ENCODE data around the gene UBE4A.

The UBE4A gene

DNA sequence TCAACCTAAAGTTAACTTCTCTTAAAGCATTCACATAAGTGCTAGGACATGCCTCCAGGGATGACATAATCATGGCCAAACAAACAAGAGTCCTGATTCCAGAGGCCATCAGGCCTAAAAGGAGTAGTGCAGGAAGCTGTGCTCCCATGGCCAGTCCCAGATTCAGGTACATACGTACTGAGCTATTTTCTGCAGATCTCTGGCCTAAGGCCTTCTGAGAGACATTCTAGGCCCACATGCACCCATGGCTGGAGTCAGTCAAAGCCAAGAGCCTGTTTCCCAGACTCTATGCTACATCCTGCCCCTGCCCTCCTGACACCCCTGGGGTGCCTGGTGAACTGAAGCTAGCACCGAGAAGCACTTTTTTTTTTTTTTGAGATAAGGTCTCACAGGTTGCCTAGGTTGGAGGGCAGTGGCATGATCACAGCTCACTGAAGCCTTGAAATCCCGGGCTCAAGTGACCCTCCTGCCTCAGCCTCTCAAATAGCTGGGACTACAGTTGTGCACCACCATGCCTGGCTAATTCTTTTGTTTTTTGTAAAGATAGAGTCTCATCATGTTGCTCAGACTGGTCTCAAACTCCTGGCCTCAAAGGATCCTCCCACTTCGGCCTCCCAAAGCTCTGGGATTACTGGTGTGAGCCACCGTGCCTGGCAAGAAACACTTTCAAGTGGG is 17.4 kb upstream of the UBE4A start:
- no peak for DNase-seq
- intact Hi-C loops (cut with DNase I) = loop anchor here (10.0 kb wide), 1 partner anchor 47 kb away; no protein-coding TSS in a partner anchor

DNA sequence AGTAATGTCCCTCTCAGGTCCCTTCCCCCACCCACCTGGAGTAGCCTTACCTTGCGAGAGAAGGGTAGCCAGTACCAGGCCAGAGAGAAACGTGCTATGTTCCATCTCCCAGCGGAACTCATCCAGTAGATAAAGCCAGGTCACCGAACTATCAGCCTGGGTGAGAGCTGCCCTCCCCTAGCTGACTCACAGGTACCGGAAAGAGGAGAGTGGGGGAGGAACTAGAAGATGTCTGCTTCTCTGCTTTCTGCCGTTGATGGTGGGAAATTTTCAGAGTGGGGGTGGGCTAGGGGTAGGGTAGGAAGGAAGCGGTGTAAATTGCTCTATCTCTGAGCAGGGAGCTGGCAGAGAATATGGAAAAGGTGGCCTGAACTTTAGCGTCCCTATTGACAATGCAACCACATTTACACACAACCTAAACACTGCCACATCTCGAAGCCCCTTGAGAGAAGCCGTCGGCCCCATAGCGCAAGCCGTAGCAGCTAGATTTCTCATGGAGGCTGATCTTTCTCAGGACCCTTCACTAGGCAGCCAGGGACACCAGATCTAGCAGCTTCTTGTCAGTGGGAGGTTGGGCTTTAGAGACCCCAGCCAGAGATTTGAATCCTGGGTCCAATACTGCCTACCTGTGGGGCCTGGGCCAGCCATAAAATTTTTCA is 16.8 kb upstream of the UBE4A start, which contains the start of gene CD3D:
Gene CD3D (minus strand): TSS at position 203 of the 659 bp plus-strand sequence. CDS start 98 bp downstream, at position 105.
- intact Hi-C loops (cut with DNase I) = loop anchor here (10.0 kb wide), 1 partner anchor 48 kb away; no protein-coding TSS in a partner anchor
- DNase-seq = no peak

DNA sequence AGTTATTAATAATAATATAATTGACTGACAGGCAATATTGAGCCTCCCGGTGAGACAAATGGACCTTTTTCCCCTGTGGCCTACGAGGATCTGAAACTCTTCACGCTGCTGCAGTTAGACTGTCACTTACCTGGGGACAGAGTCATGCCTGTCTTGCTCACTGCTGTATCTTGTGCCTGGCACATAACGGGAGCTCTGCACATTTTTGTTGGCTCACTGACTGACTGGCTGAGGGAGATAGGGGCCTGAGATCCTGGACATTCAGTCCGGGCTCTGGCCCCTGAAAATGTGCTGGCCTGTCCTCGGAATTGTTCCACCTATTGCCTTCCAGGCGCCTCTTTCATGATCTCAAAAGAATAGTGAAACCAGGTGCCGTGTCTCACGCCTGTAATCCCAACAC is 16.2 kb upstream of the UBE4A start:
- intact Hi-C loops (cut with DNase I) = loop anchor here (10.0 kb wide), 1 partner anchor 48 kb away; no protein-coding TSS in a partner anchor
- DNase-seq = no peak

DNA sequence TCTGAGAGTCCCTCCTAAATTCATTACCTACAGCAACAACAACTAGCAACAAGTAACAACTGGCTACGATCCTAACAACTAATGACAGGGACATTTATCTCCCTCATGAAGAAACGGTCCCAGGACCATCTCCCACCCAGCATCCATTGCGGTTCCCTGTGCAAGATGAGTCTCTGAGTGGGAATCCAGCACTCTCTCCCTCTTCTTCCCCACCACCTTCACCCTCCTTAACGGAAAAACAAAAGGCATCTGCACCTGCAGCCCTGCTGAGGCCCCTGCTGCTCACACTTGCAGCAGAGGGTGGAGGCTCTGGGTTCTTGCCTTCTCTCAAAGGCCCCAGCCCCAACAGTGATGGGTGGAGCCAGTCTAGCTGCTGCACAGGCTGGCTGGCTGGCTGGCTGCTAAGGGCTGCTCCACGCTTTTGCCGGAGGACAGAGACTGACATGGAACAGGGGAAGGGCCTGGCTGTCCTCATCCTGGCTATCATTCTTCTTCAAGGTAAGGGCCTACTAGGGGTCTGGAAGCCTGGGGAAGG is 15.4 kb upstream of the UBE4A start, which contains the start of gene CD3G:
Gene CD3G (plus strand): TSS at position 364 of the 535 bp plus-strand sequence. CDS start 80 bp downstream, at position 444.
- intact Hi-C loops (cut with DNase I) = loop anchor here (10.0 kb wide), 1 partner anchor 49 kb away; no protein-coding TSS in a partner anchor
- no peak for DNase-seq

DNA sequence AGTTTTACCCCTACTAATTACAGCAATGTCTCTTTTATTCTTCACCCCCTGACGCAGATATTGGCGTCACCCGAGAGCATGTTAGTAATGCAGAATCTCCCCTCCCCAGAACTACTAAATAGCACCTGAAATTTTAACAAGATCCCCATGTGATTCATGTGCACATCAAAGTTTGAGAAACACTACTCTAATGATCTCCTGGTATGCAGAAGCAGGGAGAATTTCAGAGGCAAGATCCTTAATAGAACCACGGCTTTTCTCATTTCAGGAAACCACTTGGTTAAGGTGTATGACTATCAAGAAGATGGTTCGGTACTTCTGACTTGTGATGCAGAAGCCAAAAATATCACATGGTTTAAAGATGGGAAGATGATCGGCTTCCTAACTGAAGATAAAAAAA is 9.9 kb upstream of the UBE4A start:
- DNase-seq = no peak
- intact Hi-C loops (cut with DNase I) = loop anchor here (10.0 kb wide), 1 partner anchor 55 kb away; no protein-coding TSS in a partner anchor

DNA sequence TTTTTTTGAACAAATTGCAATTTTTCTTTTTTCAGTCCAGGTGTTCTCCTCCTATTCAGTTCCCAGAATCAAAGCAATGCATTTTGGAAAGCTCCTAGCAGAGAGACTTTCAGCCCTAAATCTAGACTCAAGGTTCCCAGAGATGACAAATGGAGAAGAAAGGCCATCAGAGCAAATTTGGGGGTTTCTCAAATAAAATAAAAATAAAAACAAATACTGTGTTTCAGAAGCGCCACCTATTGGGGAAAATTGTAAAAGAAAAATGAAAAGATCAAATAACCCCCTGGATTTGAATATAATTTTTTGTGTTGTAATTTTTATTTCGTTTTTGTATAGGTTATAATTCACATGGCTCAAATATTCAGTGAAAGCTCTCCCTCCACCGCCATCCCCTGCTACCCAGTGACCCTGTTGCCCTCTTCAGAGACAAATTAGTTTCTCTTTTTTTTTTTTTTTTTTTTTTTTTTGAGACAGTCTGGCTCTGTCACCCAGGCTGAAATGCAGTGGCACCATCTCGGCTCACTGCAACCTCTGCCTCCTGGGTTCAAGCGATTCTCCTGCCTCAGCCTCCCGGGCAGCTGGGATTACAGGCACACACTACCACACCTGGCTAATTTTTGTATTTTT is 6.2 kb upstream of the UBE4A start:
- DNase-seq = no peak
- intact Hi-C loops (cut with DNase I) = loop anchor here (2.0 kb wide), 1 partner anchor 208 kb away; no protein-coding TSS in a partner anchor

DNA sequence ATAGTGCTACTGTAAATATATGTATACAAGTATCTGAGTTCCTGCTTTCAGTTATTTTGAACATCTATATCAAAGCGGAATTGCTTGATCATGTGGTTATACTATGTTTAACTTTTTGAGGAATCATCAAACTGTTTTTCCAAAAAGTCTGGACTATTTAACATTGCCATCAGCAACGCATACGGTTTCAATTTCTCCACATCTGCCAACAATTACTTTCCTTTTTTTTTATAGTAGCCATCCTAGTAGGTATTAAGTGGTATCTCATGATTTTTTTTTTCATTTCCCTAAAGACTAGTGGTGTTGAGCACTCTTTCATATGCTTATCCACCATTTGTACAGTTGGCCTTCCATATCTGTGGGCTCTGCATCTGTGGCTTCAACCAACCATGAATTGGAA is 1.3 kb upstream of the UBE4A start:
- intact Hi-C loops (cut with DNase I) = loop anchor here (2.0 kb wide), 1 partner anchor 79 kb away; the partner anchor contains the start of gene KMT2A
- DNase-seq = no peak

DNA sequence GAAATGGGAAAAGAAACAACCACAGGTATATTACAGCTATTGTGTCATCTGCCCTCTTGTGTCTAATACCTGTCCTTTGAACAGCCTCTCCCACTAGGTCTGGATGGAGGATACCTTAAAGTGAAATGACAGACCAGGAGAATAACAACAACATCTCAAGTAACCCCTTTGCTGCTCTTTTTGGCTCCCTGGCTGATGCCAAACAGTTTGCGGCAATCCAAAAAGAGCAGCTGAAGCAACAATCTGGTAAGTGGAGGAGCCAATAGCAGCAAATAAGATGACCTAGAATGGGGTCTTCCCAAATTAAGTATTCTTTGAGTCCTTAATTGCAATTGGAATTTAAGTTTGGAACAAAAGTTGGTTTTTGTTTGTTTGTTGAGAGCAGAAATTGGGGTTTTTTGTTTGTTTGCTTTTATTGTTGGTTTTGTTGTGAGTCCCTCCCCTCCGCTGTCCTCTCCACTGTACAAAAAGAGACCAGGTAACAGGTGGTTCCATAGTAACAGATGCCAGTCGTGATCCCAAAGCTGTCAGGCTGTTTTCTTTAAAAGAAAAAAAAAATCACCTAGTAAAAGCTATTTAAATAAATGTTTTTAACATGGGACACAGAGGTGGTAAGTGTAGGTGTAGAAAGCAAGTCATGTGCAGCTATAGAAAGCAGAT is 5.7 kb downstream of the UBE4A start:
- intact Hi-C loops (cut with DNase I) = no loop called here

DNA sequence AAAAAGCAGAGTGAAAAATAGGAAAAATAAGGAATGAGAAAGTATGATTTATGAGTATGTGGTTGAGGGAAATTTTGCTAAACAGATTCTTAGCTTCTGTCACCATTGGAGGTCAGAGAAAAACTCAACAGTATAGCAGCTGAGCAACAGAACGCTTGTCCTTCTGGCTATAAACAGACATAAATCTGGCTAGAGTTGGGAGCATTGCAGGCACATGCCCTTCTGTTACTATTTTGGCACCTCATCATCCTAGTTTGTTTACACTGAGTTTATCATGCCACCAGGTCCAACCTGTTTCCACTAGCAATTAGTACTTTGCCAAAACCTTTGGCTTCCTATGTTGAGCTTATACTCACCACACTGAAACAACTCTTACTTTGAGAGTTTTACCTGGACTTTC is 6.9 kb downstream of the UBE4A start:
- DNase-seq = no peak
- intact Hi-C loops (cut with DNase I) = no loop called here

More for the DNA sequence above, 5.7 kb downstream of the UBE4A start:
- no peak for DNase-seq

DNA sequence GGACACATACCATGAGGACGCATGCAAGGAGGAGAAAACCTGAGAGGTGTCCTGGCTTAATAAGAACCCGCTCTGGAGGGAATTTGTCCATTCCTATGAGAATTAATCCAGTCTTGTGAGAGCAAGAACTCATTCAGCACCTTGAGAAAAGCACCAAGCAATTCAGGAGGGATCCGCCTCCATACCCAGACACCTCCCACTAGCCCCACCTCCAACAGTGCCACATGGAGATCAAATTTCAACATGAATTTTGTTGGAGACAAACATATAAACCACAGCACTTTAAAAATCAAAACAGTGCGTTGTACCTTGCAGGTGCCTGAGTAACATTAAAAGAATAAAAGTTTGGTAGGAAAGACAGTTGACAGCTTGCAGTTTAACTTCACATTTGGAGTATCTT is 11.4 kb downstream of the UBE4A start:
- intact Hi-C loops (cut with DNase I) = no loop called here
- no peak for DNase-seq

DNA sequence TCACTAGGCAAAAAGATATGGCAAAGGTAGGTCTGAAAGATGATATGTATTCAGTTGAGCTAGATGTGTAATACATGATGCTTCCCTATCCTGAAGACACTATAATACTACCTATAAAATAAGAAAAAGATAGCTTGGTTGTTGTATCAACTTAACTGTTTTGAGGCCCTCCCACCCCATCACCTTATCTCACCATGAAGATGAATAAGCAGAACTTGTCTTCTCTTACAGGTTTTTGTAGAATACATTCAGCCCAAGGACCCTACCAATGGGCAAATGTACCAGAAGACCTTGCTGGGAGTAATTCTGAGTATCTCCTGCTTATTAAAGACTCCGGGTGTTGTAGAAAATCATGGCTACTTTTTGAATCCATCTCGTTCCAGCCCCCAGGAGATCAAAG is 13.9 kb downstream of the UBE4A start:
- intact Hi-C loops (cut with DNase I) = no loop called here
- no peak for DNase-seq

DNA sequence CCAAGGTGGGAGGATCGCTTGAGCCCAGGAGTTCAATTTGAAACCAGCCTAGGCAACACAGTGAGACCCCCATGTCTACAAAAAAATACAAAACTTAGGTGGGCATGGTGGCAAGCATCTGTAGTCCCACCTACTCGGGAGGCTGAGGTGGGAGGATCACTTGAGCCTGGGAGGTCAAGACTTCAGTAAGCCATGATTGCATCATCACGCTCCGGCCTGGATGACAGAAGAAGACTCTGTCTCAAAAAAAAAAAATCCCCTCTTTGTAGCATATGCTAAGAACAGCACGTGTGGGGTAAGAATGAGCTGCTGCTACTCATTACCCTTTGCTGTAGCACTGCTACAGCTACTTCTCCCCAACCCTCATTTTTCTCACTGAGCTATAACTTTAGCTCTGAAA is 14.5 kb downstream of the UBE4A start:
- DNase-seq = no peak
- intact Hi-C loops (cut with DNase I) = no loop called here

DNA sequence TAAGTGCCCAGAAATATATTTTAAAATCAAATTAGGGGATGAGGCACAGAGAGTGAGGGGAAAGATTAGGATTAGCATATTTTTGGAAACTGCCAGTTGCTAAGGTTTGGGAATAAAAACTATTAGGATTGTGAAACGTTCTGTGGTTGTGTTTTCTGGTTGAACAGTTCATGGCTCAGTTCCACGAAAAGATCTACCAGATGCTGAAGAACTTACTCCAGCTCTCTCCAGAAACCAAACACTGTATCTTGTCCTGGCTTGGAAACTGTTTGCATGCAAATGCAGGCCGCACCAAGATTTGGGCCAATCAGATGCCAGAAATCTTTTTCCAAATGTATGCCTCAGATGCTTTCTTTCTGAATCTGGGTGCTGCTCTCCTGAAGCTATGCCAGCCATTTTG is 15.3 kb downstream of the UBE4A start:
- DNase-seq = no peak
- intact Hi-C loops (cut with DNase I) = no loop called here

DNA sequence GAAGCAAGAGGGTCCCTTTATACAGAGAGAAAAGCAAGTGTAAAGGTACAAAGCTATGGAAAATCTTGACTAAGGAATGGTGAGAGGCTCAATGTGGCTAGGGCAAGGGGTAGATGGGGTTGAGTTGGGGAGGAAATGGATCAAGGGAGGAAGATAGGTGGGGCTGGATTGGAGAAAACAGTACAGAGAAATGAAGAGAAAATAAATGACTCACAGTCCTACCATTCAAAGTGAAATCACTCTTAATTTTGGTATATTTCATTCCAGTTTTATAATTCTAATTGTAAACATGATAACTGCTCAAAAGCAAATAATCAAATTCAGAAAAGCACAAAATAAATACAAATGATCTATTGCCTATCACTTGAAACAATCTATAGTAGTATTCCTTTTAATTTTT is 16.6 kb downstream of the UBE4A start:
- DNase-seq = no peak
- intact Hi-C loops (cut with DNase I) = no loop called here

DNA sequence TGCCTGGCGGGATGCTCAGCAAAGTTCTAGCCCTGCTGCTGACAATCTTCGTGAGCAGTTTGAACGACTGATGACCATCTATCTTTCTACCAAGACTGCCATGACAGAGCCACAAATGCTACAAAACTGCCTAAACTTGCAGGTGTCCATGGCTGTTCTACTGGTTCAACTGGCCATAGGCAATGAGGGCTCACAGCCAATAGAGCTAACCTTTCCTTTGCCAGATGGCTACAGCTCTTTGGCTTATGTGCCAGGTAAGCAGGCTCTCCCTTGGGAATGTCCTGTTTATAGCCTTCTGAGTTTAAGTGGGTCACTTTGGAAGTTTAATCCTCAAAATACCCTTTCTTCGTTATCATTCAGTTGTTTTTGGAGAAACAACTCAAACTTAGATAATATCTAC is 20.1 kb downstream of the UBE4A start:
- intact Hi-C loops (cut with DNase I) = no loop called here
- DNase-seq = no peak

DNA sequence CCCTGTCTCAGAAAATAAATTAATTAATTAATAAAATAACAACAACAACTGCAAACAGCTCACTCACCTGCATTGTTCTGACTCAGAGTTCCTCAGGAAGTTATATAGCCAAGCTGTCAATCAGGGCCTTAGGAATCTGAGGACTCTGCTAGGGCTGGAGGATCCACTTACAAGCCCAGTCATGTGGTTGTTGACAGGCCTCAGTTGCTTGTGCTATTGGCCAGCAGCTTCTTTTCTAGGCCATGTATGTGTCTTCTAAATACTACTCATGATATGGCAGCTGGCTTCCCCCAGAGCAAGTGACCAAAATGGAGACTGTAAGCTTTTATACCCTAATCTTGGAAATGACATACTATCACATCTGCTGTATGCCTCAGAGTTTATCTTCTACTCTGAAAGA is 21.2 kb downstream of the UBE4A start:
- intact Hi-C loops (cut with DNase I) = no loop called here
- no peak for DNase-seq

DNA sequence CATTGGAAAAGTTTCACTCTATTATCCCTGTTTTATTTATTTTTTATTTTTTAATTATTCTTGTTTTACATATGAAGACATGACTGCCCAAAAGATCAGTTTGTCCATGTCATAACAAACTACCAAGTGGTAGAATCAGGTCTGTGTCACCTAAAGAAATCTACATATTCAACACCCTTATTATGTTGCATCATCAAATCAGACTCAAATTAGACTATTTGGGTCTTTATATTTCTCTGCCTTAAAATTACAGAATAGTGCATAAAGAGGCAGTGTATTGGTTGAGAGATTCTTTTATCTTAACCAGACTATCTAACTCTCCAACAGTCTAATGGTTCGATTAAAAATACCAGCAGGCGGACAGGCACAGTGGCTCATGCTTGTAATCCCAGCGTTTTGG is 23.6 kb downstream of the UBE4A start:
- intact Hi-C loops (cut with DNase I) = no loop called here

DNA sequence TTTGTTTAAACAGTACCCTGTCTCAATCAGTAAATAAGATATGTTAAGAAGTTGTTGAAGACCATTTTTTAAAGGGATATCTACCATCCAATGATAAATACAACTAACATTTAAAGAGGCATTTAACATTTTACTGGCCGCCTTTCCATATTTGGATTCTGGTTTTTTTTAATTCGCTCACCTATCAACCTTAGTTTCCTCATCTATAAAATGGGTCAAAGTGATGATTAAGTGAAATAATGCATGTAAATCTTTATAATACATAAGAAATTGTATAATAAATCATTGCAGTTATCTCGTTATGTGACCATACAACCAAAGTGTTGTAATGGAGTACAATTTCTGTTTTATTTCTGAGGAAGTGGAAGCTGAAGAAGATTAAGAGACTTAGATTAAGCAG is 24.3 kb downstream of the UBE4A start:
- intact Hi-C loops (cut with DNase I) = no loop called here
- no peak for DNase-seq

More for the DNA sequence above, 23.6 kb downstream of the UBE4A start:
- no peak for DNase-seq

DNA sequence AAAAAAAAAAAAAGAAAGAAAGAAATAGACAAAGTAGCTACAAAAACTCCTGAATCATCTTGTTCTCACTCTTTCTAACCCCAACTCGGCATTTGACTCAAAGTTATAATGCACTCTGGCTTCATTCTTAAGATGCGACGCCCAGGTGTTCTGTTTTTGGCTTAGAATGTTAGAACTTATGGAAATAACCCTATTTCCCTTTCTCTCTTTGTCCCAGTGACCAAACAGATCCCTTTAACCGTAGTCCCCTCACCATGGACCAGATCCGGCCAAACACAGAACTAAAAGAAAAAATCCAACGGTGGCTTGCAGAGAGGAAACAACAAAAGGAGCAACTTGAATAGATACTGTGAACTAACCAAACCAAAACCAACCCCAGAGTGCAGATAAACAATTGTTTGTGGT is 36.7 kb downstream of the UBE4A start:
- intact Hi-C loops (cut with DNase I) = no loop called here
- no peak for DNase-seq

DNA sequence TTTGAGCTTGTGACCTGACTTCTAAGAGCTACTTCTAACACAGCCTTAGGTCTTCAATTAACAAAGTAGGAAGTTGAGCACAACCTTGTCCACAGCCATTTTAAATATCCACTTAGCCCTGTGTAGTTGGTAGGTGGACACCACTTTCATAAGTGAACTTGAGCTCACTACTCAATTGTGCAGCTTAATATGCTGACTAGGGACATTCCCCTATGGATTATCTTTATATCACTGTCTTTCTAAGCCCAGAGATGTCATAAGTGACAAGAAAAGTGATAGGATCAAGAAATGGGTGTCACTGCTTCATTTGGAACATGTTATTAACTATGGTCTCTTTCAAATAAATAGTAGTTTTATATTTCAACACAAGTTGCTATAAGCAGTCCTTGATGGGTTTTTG is 38.0 kb downstream of the UBE4A start:
- no peak for DNase-seq
- intact Hi-C loops (cut with DNase I) = no loop called here
